GM18858 (cell line): ENCODE data around the gene PAX7.

Source experiments
- ATAC-seq: cut with Tn5 transposase; IDR thresholded peaks from one replicate; pipeline ENCODE4 v1.9.1; 2021; ENCODE audit not compliant: unreplicated experiment

The PAX7 gene

DNA sequence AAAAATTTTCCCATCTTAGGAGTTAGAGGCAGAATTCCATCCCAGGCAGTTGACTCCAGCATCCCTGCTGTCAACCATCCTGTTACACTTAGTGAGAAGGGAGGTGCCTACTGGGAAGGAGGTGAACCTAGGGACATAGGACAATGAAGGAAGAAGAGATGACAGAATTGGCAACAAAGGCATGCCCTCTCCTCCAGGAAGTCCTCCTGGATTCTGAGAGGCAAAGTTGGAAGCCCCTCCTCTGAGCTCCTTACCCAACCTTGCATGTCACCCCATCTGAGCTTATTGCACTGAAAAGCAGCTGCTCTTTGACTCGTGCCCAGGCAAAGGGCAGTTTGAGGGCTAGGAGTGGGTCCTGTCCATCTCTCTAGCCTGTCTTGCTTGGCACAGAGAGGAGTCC is 66.9 kb downstream of the PAX7 start:
- no peak for ATAC-seq

DNA sequence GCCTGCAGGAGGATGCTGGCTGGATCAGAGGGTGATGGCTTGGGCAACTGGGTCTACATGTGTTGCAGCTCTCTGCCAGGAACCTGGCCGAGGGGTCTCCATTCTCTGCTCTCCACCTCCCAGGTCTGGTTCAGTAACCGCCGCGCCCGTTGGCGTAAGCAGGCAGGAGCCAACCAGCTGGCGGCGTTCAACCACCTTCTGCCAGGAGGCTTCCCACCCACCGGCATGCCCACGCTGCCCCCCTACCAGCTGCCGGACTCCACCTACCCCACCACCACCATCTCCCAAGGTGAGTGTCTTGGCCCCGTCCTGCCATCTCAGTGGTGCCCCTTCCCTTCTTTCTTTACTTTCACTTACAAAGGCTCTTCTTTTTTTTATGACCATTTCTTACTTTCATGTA is 69.9 kb downstream of the PAX7 start:
- no peak for ATAC-seq

DNA sequence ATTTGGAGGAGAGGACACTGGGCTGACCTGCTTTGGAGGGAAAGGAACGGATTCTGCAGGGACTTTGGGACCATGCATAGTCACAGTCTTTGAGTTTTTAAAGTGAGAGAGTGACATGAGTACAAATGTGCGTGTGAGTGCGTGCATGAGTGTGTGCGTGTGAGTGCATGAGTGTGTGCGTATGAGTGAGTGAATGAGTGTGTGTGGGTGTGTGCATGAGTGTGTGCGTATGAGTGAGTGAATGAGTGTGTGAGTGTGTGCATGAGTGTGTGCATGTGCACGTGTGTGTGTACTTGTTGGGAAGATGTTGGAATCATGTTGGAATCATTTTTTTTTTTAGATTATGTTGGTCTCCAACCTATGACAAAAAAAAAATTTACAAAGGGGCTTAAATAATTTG is 70.5 kb downstream of the PAX7 start:
- no peak for ATAC-seq

DNA sequence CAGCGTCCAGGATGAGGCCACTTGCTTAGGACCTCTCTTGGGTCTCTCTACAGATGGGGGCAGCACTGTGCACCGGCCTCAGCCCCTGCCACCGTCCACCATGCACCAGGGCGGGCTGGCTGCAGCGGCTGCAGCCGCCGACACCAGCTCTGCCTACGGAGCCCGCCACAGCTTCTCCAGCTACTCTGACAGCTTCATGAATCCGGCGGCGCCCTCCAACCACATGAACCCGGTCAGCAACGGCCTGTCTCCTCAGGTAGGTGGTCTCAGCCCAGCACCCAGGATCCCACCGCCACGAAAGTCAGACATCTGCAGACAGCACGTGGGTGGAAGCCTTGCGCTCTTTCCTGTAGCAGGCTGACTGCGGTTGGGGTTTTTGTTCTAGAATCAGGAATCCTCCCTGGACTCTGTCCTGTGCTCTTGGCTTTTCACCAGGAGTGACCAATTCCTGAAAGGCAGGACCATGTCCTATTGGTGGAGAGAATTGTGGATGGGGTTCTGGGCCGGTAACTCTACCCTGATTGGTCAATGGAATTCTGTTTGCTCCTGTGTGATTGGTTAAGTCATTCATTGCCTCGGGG is 72.5 kb downstream of the PAX7 start:
- no peak for ATAC-seq

DNA sequence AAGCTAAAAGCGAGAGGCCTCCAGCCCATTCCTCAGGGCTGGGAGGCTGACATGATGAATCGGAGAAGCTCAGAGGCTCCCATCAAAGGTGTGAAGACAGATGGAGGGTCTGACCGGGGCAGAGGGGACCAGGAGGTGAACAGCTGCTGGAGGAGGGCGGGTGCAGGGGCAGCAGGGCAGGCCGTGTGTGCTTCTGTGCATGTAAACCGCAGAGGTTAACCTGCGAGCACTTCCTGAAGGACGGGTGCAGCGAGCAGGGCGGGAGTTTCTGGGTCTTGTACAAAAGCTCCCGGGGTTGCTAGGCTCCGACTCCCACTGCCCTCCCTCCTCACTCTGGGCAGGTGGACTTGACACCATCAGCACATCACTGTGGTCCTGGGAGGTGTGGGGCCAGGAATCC is 75.2 kb downstream of the PAX7 start:
- no peak for ATAC-seq

DNA sequence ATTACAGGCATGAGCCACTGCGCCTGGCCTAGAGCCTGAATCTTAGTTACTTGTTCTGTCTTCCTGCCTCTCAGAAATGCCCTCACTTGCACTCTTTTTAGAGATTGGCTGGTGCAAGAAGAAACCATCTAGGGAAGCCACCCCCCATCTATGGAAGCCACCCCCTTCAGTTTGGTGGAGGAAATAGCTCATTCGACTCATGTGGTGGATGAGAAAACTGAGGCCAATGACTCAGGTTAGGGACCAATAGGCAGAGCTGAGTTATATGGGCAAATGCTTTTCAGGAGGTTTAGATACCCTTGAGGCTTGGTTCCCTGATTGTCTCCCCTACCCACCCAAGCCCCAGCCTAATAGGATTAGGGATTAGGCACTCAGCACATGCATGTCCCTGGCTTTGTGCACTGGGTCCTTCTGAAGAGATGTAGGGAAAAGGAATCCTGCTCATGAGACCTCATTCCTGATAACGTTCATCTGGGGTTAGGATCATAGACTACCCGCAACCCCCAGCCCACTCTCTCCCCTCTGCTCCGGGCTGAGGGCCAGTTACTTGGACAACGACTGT is 77.1 kb downstream of the PAX7 start:
- no peak for ATAC-seq

DNA sequence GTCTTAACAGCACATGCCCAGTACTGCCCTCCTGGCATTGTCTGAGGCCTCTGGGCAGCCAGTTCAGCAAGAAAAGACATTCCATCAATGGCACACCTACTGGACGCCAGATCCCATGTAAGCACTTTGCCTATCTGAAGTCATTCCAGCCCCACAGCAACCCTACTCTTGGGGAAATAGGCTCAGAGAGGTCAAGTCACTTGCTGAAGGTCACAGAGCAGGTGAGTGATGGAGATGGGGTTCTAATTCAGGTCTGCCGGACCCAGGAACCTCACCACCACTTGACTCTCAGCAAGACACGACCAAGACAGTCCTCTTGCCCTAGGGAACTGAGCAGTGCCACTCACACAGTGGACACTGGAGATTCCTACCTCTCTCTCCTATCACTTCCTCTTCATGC is 79.4 kb downstream of the PAX7 start:
- no peak for ATAC-seq

DNA sequence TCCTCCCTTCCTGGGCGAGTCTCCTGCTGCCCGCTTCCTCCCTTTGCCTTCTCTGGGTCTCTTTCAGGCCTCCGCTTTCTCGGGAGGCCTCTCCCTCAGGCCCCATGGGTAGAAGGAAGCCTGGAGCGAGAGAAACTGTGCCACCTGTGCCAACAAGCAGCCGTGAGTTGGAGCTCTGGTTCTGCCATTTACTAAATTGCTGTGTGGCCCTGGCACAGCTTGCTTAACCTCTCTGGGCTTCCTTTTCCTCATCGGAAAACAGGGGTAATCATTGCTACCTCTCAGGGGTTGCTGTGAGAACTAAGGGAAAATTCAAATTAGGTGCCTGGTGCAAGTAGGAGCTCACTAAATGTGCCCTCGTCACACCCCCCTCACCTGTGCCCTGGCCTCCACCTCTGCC is 80.4 kb downstream of the PAX7 start:
- ATAC-seq, result no peak

DNA sequence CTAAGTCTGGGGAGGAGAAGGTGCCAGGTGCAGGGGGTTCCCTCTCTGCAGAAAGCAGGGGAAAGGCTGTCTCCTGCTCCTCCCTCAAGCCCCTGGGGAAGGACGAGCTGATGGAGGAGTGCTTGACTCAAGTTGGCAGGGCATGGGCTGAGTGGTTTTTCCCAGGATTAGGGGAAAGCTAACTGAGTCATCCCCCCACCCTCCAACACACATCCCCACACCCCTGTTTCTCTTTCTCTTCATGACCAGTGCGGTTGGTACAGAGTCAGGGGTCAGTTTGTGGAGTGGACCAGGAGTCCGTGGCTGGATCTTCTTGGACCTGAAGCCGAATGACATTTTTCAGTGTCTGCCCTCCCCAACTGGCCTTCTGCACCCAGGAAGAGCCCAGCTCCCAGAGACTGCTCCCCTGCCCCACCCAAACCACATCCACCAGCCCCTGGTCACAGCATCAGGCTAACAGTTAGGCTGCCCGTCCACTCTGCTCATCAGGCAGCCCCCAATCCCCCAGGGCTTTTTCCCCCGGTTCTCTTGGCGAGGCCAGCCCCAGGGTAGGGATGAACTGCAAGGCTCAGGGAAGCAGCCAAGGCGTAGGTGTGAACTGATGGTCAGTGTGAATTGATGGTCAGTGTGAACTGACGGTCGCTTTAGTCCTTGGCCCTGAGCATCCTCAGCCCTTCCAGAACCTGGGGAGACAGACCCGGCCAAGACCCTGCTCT is 81.0 kb downstream of the PAX7 start:
- ATAC-seq, result no peak

DNA sequence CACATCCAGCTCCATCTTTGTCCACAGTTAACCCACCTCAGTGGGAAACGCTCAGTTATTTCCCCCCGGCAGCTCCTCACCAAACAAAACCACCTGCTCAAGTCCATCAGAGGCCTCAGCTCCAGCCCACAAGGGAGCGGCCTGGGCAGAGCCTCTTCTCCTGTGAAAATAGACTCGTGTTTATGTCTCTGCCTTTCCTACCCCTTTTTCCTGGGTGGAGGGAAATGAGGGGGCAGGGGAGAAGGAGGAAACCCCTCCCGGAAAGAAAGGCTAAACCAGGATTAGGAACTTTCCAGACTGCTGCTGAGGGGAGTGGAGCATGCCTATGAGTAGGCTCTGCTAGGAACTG is 81.6 kb downstream of the PAX7 start:
- no peak for ATAC-seq

DNA sequence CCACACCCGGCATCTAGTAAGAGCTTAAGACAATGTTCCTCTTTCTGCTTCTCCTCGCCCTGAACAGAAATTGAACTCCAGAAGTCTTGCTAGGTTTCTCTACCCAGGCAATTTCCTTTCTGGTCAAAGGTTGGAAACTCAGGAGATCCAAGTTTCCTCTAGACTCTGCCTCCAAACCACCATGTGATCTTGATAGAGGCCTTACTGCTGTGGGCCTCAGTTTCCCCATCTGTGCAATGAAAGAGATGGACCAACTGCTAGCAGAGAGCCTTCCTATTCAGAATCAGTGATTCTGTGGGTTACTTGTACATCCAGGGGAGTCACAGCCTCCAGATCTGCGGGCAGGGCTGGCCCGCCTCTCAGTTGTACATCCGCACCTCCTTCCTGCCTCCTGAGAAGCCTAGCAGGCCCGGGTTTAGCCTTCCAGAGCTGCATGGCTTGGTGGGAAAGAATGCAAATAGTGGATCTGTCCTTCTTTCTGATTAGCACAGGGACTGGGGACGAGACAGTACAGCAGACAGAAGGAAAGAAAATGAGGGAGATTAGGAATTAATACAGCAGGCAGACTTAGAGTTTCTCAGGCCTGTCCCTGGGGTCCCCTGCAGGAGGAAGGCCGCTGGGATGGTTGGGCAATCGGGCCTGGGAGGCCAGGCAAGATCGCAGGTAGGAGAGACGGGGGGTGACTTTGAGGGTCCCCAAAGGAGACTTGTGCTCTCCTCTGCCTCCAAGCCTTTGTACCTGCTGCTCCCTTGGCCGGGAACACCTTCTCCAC is 83.9 kb downstream of the PAX7 start:
- ATAC-seq, result no peak

DNA sequence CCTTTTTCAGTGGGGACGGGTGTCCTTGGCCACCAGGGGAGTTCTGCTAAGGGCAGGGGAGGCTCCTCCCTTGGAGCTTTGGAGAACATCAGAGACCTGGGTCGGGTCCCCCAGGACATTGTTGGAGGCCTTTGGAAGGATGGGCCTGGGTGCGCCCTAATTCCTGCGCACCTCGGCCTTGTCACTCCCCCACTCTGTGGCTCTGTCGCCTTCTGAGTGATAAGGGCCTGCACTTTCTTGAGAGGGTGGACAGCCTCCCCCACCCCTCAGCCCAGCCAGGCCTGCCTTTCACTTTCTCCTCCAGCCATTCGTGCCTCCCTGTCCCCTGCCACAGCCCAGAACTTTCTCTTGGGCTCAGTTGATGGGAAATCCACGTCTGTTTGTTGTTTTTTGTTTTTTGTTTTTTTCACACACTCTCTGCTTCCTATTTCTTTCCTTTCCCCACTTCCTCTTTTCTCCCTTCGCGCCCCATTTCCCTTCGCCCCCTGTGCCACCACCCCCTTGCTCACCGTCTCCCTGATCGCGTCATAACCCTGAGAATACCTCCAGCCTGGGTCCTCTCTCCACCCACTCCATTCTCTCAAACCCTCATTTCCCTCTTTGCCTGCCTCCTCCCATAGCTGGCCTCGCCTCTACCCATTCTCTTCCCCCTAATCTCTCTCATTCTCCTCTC is 85.6 kb downstream of the PAX7 start:
- ATAC-seq, result no peak

DNA sequence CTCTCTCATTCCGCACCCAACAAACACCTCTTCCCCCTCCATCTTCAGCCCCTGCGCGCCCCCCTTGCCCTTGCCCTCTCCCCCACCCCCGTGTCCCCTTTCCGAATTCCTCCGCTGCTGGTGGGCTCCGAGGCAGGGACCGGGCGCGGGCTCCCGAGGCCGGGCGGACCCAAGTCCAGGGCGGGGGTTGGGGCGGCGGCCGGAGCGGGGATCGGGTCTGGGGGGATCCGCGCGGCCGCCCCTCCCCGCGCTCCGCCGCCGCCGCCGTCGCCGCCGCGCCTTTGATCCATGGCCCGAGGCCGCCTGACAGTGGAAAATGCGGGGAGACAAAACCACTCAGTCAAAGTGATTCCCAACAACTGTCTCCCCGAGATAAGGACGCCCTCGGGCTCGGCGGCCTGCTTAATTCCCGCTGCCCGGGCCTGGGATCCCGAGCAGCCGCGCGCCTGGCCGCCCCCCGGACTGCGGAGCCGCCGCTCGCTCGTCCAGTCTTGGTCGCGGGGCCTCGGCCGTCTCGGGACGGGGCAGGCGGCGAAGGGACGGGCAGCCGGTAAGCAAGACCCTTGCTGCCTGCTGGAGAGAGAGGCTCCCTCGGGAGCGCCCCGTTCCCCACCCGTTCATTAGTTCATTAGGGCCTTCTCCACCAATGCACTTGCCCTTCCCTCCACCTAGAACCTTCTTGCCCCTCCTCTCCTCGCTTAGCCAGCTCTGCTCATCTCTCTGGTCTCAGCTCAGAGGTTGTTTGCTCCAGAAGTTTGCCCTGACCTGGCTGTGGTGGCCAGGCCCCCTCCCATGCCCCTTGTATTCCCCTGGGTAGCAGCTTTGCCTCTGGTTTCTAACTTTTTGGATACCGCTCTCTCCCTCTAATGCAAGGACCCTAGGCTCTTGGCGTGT is 86.4 kb downstream of the PAX7 start:
- ATAC-seq, result no peak

DNA sequence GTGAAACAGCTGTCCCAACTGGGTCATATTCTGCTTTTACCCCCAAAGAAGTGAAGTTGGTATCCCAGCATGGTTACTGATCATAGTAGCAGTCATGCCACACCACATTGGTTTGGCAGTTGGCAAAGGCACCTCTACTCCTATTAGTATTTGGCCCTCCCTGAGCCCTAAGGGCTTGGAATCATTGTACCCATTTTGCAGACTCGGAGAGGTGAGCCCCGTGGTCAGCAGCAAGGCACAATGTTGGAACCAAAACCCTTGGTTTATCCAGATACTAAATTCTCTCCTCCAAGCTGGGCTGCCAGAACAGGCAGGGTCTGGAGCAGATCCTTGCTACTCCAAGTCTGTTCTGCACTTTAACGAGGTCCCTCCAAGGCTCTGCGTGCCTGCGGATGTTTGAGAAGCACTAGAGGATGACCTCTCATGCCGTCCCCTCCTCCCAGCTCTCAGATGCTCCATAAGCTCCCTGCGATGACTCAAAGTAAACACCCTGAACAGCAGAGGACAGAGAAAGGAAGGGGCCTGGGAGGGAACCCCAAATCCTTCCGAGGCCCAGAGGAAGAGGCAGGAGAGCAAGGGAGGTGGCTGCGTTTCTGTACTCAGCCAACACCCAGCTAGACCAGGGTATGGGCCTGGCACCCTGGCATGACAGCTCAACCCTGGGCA is 89.3 kb downstream of the PAX7 start:
- no peak for ATAC-seq

DNA sequence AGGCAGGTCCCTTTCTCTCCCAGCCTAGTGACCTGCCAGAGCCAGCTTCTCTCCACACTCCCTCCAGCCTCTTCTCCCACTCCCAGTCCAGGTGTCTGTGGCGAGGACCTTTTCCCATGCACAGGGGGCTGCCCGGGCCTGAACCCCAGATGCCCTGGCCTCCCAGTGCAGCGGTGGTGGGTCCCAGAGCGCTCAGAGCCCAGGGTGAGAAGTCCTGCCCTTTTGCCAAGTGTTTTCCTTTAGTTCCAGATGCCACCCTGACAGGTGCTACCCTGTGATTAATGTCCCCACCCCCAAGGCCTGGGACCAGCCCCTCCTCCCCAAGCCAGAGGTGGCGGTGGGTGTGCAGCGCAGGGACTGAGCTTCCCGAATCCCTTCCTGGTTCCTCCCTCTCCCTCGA is 90.4 kb downstream of the PAX7 start:
- no peak for ATAC-seq

DNA sequence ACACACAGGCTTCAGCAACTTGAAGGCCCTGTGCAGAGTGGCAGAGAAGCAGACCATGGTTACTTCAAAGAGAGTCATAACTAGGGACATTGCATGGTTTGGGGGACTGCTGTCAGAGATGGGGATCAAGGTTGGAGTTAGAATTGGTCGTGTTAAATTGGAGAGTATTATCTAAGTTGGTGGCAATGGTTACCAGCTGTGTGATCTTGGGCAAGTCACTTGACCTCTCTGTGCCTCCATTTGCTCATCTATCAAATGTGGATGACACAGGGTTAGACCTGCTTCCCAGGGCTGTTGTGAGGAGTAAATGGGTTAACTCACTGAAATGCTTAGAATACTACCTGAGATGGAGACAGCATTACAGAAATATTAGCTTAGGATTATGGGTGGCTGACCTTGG is 91.1 kb downstream of the PAX7 start:
- ATAC-seq, result no peak

DNA sequence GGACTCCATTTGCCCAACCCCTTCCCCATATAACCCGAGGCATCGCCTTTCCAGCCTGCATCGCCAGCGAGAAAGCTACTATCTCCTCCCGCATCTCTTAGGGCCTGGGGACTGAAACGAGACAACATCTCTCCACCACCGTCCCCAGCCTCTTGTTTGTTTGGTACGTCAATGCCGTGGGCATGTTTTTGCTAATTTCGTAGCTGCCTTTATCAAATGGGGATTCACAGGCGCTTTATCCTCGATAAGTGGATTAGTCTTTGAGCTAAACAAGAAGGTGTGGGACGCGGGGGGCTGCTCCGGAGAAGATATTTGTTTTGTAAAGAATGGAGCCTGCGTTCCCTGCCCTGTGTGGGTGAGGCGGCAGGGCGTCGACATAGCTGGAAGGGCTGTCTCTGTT is 91.6 kb downstream of the PAX7 start:
- no peak for ATAC-seq

DNA sequence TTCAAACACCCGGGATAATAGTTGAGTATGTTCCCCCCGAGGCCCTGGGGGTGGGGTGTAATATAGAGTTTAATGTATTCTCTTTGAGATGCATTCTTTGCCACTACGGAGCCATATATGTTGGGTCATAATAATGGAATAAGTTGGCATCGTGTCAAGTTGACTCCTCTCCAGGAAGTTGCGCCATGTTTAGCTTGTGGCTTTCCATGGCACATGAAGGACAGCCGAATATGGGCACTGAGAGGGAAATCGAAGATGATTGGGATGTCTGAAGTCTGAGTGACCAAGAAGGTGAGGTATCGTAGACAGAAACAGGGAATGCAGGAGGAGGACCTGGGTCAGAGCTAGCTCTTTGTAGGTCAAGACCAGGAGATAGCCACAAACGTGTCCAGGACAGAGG is 92.6 kb downstream of the PAX7 start:
- no peak for ATAC-seq

DNA sequence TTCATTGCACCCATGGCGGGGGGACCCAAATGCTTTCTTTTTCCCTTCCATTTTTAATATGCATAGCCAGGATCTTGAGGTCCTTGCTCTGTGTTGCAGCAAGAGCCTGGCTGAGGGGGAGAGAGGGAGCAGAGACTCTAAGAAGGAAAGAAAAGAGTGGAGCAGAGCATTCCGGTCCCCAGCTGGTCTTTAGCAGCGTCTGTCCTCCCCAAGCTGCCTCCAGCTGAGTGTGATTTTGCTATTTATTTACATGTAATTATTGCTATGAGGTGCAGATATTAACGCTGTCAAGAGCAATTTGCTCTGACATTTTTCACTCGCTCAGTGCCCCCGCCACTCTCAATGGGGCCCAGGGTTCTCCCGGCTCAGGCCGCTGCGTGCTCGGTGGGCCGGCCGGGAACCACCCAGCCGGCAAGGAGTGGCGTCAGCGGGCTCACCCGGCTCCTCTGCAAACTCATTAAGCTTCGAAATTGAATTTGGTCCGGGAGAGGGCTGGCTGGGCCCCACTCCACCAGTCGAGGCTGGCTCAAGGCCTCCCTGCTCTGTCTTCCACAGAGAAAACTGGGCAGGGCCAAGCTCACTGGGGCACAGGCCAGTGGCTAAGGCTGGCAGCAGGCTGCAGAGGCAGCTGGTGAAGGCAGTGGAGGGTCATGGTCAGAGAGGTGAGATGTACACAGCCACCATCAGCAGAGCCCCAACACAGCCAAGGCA is 93.2 kb downstream of the PAX7 start:
- no peak for ATAC-seq
